Thyroid gland (tissue), 4 donors: Measurements from ENCODE around the gene PCNT. TPM values are rescaled to one million over a fixed set of nuclear protein-coding genes. Genes with fewer than 3 reads are reported as not detected.

Experiments used
- DNase-seq, 2 donors: peaks; one replicate each; pipeline ENCODE4 v3.0.0-alpha.2; 2019
- H3K27ac ChIP-seq, 3 donors: fragments of 200-600 bp; sonication (generic); 1 replicate in 2 of 3; 2 replicates in 1 of 3; pipeline ENCODE4 v1.5.1; 2016 to 2019; ENCODE audit warnings: mild to moderate bottlenecking in 1 of 3, moderate library complexity in 1 of 3
- H3K27me3 ChIP-seq: fragments of 200-600 bp; sonication (generic); one replicate; pipeline ENCODE4 v1.5.1; 2019
- H3K36me3 ChIP-seq, 2 donors: fragments of 200-600 bp; sonication (generic); one replicate each; pipeline ENCODE4 v1.5.1; 2016 to 2019
- H3K4me1 ChIP-seq, 2 donors: fragments of 200-600 bp; sonication (generic); one replicate each; pipeline ENCODE4 v1.5.1; 2017 to 2019
- H3K4me3 ChIP-seq, 3 donors: fragments of 200-600 bp; sonication (generic); replicated peaks in 1 of 3; 1 replicate in 2 of 3; 2 replicates in 1 of 3; pipeline ENCODE4 v1.5.1; 2016; ENCODE audit warnings: mild to moderate bottlenecking in 1 of 3
- H3K9me3 ChIP-seq: fragments of 200-600 bp; sonication (generic); one replicate; pipeline ENCODE4 v1.5.1; 2017
- POLR2A ChIP-seq, 2 donors: fragments of 450-650 bp; IDR thresholded peaks; one replicate each; pipeline ENCODE4 v1.6.1; 2017; ENCODE audit warnings: antibody characterized with exemption in 2 of 2, mild to moderate bottlenecking in 2 of 2, moderate library complexity in 1 of 2
- WGBS, 2 donors: methylation state at CpG; one replicate each; pipeline ENCODE4 v1.1.5; 2017; 5-methylcytosine and 5-hydroxymethylcytosine counted together
- intact Hi-C: fragments of 100-400 bp; cut with DNase I; formaldehyde crosslinking; loops from one replicate; pipeline ENCODE4 v1.15.1; 2023
- total RNA-seq, 4 donors: library from RNA; depleted of rRNA; stranded (reverse); fragments of >200 nt; gene quantifications; one replicate each; pipeline ENCODE4 v1.2.3, GENCODE V29; 2016
- TF ChIP-seq, protein P1 (sequence below), 6 experiments: fragments of 200-600 bp in 3 of 6; fragments of 450-650 bp in 3 of 6; sonication (generic) in 3 of 6; IDR thresholded peaks; one replicate each; pipeline ENCODE4 v1.5.1; 2016 to 2019; ENCODE audit warnings: antibody characterized with exemption in 6 of 6, mild to moderate bottlenecking in 2 of 6, inconsistent platforms in 1 of 6, moderate library complexity in 1 of 6

PCNT gene
- total RNA-seq, 4 donors from 2014 or later: 23.9 to 36.6 (median 33.2) TPM

DNA sequence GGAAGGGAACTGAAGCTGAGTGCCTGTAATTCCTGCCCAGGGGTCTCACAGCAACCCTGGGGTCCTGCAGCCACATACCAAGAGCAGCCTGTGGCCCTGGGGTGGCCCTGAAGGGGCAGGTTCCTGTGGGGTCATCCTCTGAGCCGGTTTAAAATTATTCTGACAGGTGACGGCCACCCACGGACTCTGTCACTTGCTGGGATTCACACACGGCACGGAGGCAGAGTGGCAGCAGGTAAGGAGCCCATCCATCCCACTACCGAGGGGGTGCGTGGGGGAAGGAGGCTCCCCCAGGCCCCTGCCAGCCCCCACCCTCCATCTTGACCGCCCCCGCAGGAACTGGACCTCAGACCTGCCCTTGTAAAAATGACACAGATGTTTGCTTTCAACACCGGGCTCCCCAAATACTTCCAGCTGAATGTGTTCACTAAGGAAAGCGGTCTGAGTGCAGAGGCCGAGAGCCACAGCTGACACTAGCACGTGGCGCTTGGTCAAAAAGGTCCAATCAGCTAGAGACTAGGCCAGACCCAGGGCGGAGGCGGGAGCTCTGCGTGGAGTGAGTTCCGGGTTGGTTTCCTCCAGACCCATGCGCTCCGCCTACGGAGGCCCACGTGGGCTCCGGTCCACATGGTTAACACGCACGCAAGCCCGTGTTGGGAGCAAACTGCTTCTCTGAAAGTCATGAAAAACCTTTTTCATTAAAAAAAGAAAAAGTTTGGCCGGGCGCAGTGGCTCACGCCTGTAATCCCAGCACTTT lies 27.8 kb upstream of the PCNT start:
- intact Hi-C loops: no loop called here
- Histone ChIP-seq H3K27ac (no peak overlapping the region), H3K4me1 (peaks cover 8 to 10% of the 10 kb centered on the region in 2 donors), H3K9me3 (no peaks in the 10 kb centered on the region), H3K27me3 (no peaks in the 10 kb centered on the region), H3K4me3 (no peak overlapping the region), H3K36me3 (peaks cover 0 to 7% of the 10 kb centered on the region in 2 donors)
- WGBS, 2 donors: 50 to 58% methylated on average over 9 to 10 of the region's 29 CpGs
- peak; percentile 57 to 66 for DNase-seq
- TF ChIP-seq, protein P1, sequence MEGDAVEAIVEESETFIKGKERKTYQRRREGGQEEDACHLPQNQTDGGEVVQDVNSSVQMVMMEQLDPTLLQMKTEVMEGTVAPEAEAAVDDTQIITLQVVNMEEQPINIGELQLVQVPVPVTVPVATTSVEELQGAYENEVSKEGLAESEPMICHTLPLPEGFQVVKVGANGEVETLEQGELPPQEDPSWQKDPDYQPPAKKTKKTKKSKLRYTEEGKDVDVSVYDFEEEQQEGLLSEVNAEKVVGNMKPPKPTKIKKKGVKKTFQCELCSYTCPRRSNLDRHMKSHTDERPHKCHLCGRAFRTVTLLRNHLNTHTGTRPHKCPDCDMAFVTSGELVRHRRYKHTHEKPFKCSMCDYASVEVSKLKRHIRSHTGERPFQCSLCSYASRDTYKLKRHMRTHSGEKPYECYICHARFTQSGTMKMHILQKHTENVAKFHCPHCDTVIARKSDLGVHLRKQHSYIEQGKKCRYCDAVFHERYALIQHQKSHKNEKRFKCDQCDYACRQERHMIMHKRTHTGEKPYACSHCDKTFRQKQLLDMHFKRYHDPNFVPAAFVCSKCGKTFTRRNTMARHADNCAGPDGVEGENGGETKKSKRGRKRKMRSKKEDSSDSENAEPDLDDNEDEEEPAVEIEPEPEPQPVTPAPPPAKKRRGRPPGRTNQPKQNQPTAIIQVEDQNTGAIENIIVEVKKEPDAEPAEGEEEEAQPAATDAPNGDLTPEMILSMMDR (IDR thresholded peaks at IDR 0.05): no peak

DNA sequence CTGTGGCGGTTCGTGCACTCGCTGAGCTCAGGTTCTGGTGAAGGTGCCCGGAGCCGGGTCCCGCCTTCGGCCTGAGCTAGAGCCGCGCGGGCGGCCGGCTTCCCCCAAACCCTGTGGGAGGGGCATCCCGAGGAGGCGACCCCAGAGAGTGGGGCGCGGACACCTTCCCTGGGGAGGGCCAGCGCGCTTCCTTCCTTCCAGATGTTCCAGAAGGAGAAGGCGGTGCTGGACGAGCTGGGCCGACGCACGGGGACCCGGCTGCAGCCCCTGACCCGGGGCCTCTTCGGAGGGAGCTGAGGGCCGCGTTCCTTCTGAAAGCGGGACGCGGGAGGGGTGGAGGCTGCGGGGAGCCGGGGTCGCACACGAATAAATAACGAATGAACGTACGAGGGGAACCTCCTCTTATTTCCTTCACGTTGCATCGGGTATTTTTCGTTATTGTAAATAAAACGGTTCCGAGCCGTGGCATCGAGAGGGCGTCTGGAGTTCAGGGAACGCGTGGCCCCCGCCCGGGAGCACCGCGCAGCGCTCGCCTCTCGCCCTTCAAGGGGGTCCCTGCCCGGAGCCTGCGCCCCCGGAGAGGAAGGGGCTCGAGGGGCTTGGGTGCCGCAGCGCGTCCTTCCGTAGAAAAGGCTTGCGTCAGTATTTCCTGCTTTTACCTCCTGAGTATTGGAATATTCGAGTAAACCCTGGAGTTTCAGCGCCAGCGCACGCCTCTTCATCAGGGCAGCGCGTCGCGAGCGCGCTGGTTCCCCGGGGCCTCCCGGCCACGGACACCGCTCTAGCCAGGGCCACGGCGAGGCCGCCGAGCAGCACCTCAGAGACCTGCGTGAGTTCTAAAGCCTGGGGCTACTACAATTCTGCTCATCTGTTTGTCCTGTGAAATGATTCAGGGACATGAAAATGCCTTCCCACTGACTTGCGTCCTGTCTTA lies 26.4 kb upstream of the PCNT start:
- 4 to 12% methylated on average over 29 to 42 of the region's 84 CpGs for WGBS, 2 donors
- intact Hi-C loops: no loop called here
- H3K9me3 ChIP-seq: no peaks in the 10 kb centered on the region
- H3K36me3 ChIP-seq: no peaks in the 10 kb centered on the region
- TF ChIP-seq POLR2A (IDR thresholded peaks at IDR 0.05): no peak
- TF ChIP-seq, protein P1 (IDR thresholded peaks at IDR 0.05): no peak
- peak; percentile 9 to 22 for DNase-seq
- H3K4me1 ChIP-seq: peaks cover 8 to 10% of the 10 kb centered on the region in 2 donors
- peak overlapping the region in 2 of 3 donors; percentile 1 to 42 for H3K4me3 ChIP-seq
- H3K27ac ChIP-seq: peak overlapping the region in 2 of 3 donors; percentile 24 to 27
- no peaks in the 10 kb centered on the region for H3K27me3 ChIP-seq

DNA sequence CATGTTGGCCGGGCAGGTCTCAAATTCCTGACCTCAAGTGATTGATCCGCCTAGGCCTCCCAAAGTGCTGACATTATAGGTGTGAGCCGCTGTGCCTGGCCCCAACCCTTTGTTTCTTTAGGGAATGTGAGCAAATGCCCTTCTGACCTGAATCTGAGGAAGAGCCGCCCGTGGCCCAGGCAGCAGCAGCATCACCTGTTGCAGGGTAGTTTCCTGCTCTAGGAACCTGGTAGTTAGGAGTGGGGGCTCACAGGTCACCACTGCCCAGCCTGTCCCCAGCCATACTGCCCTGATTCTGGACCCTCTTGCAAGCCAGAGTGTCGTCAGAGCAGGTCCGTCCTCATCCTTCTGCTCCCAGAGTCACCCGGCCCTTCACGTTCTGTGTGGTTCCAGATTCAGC lies 24.8 kb upstream of the PCNT start:
- intact Hi-C loops: no loop called here
- Histone ChIP-seq H3K27me3 (no peaks in the 10 kb centered on the region), H3K9me3 (no peaks in the 10 kb centered on the region), H3K4me1 (peaks cover 8 to 10% of the 10 kb centered on the region in 2 donors), H3K4me3 (no peak overlapping the region), H3K27ac (no peak overlapping the region), H3K36me3 (no peaks in the 10 kb centered on the region)
- WGBS, 2 donors: 86 to 94% methylated on average over 7 to 9 of the region's 9 CpGs
- no peak for DNase-seq
- TF ChIP-seq, protein P1 (IDR thresholded peaks at IDR 0.05): no peak
- no peak for TF ChIP-seq POLR2A (IDR thresholded peaks at IDR 0.05)

DNA sequence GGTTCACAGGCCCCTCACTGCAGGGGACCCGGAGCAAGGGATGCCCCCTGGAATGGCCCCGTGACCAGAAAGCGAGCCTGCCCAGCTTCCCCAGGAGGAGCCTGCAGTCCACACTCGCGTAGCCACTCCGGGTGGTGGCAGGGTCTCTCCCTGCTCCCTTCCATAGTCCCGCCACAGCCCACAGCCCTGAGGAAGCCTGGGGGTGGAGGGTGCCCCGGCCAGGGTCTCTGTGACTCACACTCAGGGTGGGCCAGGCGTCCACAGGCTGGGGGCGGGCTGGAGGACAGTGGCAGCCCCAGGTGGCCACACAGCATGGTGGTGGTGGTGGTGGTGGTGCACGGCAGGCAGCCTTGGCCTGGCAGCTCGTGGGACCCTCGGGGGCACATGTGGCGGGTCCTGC lies 22.2 kb upstream of the PCNT start:
- DNase-seq: no peak
- peaks cover 8 to 10% of the 10 kb centered on the region in 2 donors for H3K4me1 ChIP-seq
- H3K9me3 ChIP-seq: no peaks in the 10 kb centered on the region
- WGBS, 2 donors: 91% methylated on average over 10 of the region's 14 CpGs; no CpG with 5 or more reads in 1 of the 2 donors
- no peaks in the 10 kb centered on the region for H3K36me3 ChIP-seq
- intact Hi-C loops: no loop called here
- no peak overlapping the region for H3K4me3 ChIP-seq
- no peak overlapping the region for H3K27ac ChIP-seq
- no peaks in the 10 kb centered on the region for H3K27me3 ChIP-seq
- TF ChIP-seq, protein P1 (IDR thresholded peaks at IDR 0.05): no peak
- no peak for TF ChIP-seq POLR2A (IDR thresholded peaks at IDR 0.05)
